ENCODE results near the gene UNKL.

GRCh38 chr16:1442697-1443096 lies 28.2 kb upstream of the UNKL start:
- TF ChIP-seq POLR2AphosphoS5 (IDR thresholded peaks at IDR 0.05; ENCODE audit: low read depth, low read length) (no peak), TAF1 (IDR thresholded peaks at IDR 0.05; ENCODE audit: low read depth, low read length) (no peak), POLR2A (IDR thresholded peaks at IDR 0.05; ENCODE audit: low read depth, low read length) (no peak), SPI1 (IDR thresholded peaks at IDR 0.05; ENCODE audit: low read depth, low read length) (no peak)
